LHCN-M2 (cell line): ENCODE data around the gene UPP1. TPM values are rescaled to one million over a fixed set of nuclear protein-coding genes. Genes with fewer than 3 reads are reported as not detected.
"Not testable (repeated sequence)": the region's sequence is repeated elsewhere in the genome, so short reads cannot be mapped to it uniquely, and the experiment has no call there.

Source experiments
- DNase-seq: peaks from one replicate; pipeline ENCODE4 v3.0.0-alpha.2; 2012; ENCODE audit warnings: low read depth
- total RNA-seq: library from RNA; depleted of rRNA; stranded (reverse); fragments of >200 nt; gene quantifications from 2 replicates; pipeline ENCODE4 v1.2.3, GENCODE V29; 2014

The UPP1 gene
- total RNA-seq, 1 experiment from 2014 or later, result 19.0 TPM

- DNase-seq, result no peak
Measured at GRCh38 chr7:48110868-48111267, 21.8 kb downstream of the UPP1 start.

- DNase-seq, result no peak
Measured at GRCh38 chr7:48111596-48111995, 22.5 kb downstream of the UPP1 start.

DNA sequence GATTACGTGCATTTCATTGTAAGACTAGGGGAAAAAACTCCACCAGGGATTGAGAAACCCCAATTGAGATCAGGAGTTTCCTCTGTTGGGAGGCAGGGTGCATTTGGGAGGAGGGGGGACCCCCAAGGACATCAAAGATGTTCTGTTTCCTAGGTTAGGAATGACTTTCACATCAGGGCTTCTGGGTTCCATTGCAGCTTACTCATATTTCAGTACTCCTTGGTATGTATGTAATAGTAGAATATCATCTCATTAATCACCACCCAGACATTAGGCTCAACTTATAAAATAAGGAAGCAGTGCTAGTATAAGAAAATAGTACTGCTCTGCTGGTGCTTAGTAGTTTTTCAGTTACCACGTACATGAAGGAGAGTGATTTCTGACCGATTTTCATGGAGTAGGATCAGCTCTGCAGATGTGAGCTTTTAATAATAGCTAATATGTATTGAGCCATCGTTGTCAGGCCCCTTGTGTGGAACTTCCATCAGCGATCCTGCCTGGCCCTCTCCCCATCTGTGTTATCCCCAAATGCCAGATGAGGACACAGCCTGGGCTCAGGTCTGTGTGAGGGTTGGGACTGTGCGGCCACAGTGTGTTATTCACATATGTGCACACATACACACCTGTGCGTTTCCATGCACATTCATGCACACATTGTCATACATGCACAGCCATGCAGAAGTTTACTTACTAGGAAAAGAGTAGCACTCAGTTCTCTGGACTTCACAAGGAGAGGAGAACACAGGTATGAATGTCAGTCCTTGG is 23.5 kb downstream of the UPP1 start:
- DNase-seq, result peak; percentile 37

- no peak for DNase-seq
Measured at GRCh38 chr7:48113275-48113674, 24.2 kb downstream of the UPP1 start.

DNA sequence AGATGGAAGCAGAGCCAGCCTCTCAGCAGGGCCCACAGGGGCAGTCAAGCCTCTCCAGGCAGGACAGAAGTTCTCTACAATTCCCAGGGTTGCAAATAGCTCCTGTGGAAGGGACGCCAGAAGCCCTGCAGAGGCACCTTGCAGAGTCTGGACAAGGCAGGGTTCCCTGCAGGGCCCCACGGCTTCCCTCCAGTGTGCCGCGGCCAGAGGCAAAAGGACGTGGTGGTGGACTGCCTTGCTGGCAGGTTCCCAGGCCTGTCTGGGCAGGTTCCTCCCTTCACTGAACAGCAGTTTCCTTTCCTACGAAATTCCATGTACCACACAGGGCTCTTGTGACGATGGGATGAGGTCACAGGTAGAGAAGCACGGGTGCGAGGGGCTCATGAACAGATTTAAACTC is 25.1 kb downstream of the UPP1 start:
- DNase-seq, result no peak

DNA sequence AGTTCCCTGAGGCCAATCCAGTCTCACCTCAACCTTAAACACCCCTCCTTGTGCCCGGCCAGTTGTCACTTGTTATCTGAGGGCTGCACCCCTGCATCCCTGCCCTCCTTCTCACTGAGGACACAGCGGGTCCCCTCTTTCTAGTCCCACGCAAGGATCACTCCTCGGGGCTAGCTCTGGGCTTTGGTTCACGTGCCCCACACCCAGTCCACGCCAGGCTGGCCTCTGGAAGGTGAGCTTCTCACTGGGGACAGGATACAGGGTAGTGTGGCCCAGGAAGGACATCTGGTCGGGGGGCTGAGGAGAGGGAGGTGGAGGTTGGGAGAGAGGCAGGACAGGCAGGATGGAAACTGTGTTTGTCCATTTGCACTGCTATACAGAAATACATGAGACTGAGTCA is 25.5 kb downstream of the UPP1 start:
- no peak for DNase-seq

GRCh38 chr7:48116043-48116442 is 27.0 kb downstream of the UPP1 start:
- no peak for DNase-seq

DNA sequence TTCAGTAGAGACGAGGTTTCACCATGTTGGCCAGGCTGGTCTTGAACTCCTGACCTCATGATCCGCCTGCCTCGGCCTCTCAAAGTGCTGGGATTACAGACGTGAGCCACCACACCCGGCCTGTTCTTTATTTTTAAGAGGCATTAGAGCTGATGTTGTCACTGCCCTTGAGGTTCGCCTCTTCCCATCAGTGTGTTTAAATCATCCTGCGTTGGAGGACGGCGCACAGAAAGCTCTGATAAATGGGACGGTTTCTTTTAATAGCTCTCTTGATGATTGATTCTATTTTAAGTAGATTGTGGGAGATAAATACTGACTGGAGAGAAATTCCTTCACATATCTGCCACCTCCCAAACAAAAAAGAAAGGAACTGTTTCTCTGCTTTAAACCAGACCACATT is 29.0 kb downstream of the UPP1 start:
- DNase-seq, result no peak

- not testable (repeated sequence) for DNase-seq
Measured at GRCh38 chr7:48120536-48120935, 31.5 kb downstream of the UPP1 start.

DNA sequence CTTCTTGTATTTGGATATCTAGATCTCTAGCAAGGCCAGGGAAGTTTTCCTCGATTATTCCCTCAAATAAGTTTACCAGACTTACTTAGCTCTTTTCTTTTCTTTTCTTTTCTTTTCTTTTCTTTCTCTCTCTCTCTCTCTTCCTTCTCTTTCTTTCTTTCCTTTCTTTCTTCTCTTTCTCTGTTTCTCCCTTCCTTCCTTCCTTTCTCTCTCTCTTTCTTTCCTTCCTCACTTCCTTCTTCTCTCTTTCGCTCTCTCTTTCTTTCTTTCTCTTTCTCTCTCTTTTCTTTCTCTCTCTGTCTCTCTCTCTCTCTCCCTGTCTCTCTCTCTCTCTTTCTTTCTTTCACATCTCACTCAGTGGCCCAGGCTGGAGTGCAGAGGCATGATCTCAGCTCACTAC is 37.0 kb downstream of the UPP1 start:
- no peak for DNase-seq

GRCh38 chr7:48130658-48131108 is 41.6 kb downstream of the UPP1 start:
- DNase-seq, result peak; percentile 97

DNA sequence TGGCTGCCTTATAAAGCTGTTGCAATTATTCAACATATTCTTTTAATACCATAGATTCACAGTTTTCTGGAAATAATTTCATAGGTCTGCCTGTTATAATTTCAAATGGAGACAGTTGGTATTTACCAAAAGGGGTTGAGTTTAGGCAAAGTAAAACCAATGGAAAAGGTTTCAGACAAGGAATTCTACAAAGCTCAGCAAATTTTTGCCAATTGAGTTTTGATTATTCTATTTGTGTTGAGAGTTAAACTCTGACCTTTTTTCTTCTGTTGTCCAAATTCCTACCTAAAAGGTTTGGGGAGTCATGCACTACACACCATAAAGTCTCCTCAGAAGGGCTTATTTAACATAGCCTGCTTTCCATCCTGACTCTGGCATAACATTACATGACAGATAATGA is 43.7 kb downstream of the UPP1 start:
- no peak for DNase-seq

DNA sequence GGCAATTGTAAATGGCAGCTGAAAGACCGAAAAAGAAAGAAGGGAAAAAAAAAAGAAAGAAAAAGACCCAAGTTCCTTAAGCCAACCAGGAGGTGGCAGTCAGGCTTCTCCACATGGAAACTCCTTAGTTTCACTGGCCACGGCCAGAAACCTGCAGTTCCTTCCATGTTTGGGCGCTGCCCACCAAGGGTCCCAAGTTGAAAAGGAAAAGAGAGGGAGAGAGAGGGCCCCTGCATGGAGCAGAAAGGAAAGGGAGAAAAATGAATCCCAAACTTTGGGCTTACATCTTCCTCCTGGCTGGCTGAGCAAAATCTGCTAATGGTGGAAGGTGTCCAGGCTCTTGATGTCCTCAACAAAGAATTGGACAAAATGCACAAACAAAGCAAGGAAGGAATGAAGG is 50.4 kb downstream of the UPP1 start:
- DNase-seq, result peak; percentile 54

DNA sequence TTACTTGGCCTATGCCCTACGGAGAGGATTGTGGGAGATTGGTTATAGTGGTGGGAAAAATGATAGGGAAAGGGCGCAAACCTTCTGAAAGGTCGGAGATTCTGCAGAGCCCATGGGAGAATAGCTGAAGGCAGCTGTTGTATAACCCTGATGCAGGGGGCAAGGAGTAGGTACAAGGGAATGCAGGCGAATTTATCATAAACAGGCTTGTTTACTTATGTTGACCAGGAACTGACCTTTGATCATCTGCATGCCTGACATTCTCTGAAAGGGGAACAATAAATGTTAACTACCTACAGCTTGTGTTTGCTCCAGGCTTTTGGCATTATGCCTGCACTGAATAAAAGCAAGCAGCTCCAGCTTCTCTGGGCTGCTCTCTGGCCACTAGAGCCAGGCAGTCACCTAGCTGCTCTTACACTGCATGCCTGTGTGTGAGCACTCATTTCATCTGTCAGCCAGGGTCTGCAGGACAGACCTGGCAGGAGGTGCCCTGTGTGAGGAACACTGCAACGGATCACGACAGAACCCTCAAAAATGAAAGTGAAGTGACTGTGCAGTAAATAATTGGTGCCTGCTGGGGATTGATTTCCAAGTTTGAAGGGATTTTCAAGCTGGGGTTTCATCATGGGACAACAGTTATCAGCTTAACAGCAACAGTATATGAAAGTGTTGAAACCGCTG is 51.1 kb downstream of the UPP1 start:
- peak; percentile 85 for DNase-seq

GRCh38 chr7:48141521-48141920 is 52.5 kb downstream of the UPP1 start:
- no peak for DNase-seq

- no peak for DNase-seq
Measured at GRCh38 chr7:48144291-48144768, 55.3 kb downstream of the UPP1 start.

- DNase-seq, result no peak
Measured at GRCh38 chr7:48147078-48147591, 58.1 kb downstream of the UPP1 start.

DNA sequence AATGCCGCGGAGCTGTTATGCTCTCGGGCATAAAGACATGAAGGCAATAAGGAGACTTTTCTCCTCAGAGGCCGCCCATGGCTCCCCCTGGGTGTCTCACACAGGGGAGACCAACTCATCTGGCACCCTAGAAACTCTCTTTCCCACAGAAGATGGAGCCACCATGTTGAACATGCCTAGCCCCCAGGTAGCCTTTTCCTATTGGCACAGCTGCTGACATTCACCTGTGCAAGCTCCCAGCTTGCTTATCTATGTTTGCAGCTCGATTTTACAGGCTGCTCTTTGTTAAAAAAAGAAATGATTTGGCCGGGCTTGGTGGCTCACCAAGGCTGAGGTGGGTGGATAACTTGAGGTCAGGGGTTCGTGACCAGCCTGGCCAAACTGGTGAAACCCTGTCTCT is 58.6 kb downstream of the UPP1 start:
- not testable (repeated sequence) for DNase-seq

GRCh38 chr7:48148311-48148710 is 59.2 kb downstream of the UPP1 start:
- DNase-seq, result no peak

GRCh38 chr7:48149058-48149457 is 60.0 kb downstream of the UPP1 start:
- DNase-seq, result no peak

DNA sequence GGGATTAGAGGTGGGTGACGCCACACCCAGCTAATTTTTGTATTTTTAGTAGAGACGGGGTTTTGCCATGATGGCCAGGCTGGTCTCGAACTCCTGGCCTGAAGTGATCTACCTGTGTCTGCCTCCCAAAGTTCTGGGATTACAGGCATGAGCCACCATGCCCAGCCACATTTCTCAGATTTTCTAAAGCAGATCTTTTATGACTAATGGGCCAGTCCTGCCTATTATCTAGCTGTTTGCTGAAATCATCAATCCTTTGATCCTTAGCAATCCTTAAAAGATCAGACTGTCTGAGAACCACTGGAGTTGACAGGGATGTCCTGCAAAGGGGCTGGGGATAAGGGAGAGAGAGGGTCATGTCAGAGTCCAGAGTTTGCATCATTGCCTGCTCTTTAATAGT is 61.0 kb downstream of the UPP1 start:
- DNase-seq, result no peak

DNA sequence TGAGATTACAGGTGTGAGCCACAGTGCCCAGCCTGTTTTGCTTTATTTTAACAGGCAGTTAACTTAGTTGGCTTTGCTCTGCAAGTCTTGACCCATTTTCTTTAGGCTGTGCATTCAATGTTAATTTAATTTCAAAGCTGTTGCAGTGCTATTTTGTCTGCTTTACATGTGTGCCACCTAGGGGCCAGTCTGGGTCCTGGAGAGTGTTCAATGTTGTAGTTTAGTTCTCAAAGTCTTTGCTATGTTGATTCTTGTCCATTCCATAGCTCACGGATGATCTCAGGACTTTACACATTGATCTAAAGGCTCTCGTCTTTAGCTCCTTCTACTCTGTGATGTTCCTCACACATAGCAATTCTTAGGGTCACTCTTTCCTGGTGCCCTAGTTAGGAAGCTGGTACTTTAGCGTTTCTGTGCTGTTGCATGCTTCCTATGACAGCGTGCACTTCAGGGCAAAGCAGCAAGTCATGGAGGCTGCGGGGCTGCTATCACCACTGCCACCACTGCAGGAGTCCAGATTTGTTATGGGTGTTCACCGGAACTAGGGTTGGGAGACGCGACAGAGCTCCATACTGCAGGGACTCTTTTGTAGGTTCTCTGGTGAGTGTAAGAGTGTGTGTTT is 65.8 kb downstream of the UPP1 start:
- peak; percentile 72 for DNase-seq
